ENCODE measurements around the gene CDC34. TPM values are rescaled to one million over a fixed set of nuclear protein-coding genes. Genes with fewer than 3 reads are reported as not detected.

Gene CDC34
- total RNA-seq, 1 experiment from 2014 or later, result 112 TPM

GRCh38 chr19:581399-582111, 50.0 kb downstream of the CDC34 start:
- Histone ChIP-seq H2BK12ac (ENCODE audit: insufficient read length, low read depth, low read length) (no peak overlapping the region), H3K4me2 (ENCODE audit: insufficient read depth, insufficient read length, low read length) (no peak overlapping the region), H3K4me1 (ENCODE audit: insufficient read depth, low read length) (no peaks in the 10 kb centered on the region), H3K4ac (ENCODE audit: low read depth, low read length) (no peak overlapping the region), H2AK5ac (ENCODE audit: insufficient read length, low read length) (no peak overlapping the region), H2BK15ac (ENCODE audit: low read depth, low read length) (no peak overlapping the region), H3K27me3 (ENCODE audit: insufficient read depth, low read length) (no peaks in the 10 kb centered on the region), H3K9ac (ENCODE audit: extremely low read depth, insufficient read length, low read length) (no peak overlapping the region), H3K9me3 (ENCODE audit: control insufficient read depth, low read depth, low read length) (no peaks in the 10 kb centered on the region), H3K79me1 (ENCODE audit: insufficient read depth, low read depth, low read length, poor library complexity, severe bottlenecking) (peaks cover 3% of the 10 kb centered on the region), H3T11ph (ENCODE audit: low read length) (no peak overlapping the region), H3K27ac (ENCODE audit: insufficient read length, low read depth, low read length) (no peak overlapping the region), H3K79me2 (ENCODE audit: insufficient read depth, low read length) (peaks cover 18% of the 10 kb centered on the region; the same call in 1 of the 2 replicates), H4K91ac (ENCODE audit: insufficient read length, low read depth, low read length) (no peak overlapping the region), H2AFZ (ENCODE audit: low read length) (no peak overlapping the region), H4K5ac (ENCODE audit: insufficient read length, low read depth, low read length) (no peak overlapping the region), H4K8ac (replicated peaks; ENCODE audit: insufficient read length, low read depth, low read length) (no peak overlapping the region), H3K23me2 (ENCODE audit: insufficient read length, low read depth, low read length, poor library complexity, severe bottlenecking) (no peaks in the 10 kb centered on the region), H2BK20ac (ENCODE audit: low read depth, low read length, poor library complexity, severe bottlenecking) (no peak overlapping the region), H3K14ac (ENCODE audit: insufficient read depth, low read length) (no peak overlapping the region; the same call in 1 of the 2 replicates), H3K18ac (ENCODE audit: insufficient read length, low read depth, low read length) (no peak overlapping the region), H2BK5ac (ENCODE audit: insufficient read length, low read length) (no peak overlapping the region), H2BK120ac (ENCODE audit: low read depth, low read length, poor library complexity, severe bottlenecking) (no peak overlapping the region), H3K56ac (ENCODE audit: insufficient read length, low read depth, low read length) (no peak overlapping the region), H3K23ac (ENCODE audit: insufficient read length, low read depth, low read length) (no peak overlapping the region), H4K20me1 (ENCODE audit: control insufficient read depth, insufficient read depth, insufficient read length) (peaks cover 2% of the 10 kb centered on the region)
- no peaks in the 10 kb centered on the region for H3K9me3 Mint-ChIP-seq
- TF ChIP-seq CTCF (conservative IDR thresholded peaks at IDR 0.05), result no peak
- WGBS (ENCODE audit: extremely low coverage, insufficient read length, low lambda C conversion rate), result no CpG with 5 or more reads among the region's 40 CpGs
- peaks cover 5 to 33% (median 26%) of the 10 kb centered on the region in 3 experiments; a peak in 6 of 7 replicates for H3K36me3 Mint-ChIP-seq (ENCODE audit: insufficient read depth in 1 of 3, low read depth in 3 of 3)
- H3K27me3 Mint-ChIP-seq (ENCODE audit: low read depth), result no peaks in the 10 kb centered on the region; the same call in none of the 2 replicates
- DNase-seq, result no peak
- H3K27ac Mint-ChIP-seq, result no peak overlapping the region
- peaks cover 4 to 11% of the 10 kb centered on the region in 2 experiments for H3K4me1 Mint-ChIP-seq
- H3K4me3 Mint-ChIP-seq, result no peak overlapping the region

Measured in H9 (cell line).